Measurements from ENCODE around the gene LSAMP.

GRCh38 chr3:116153174-116153573 is 292.1 kb downstream of the LSAMP start:
- TF ChIP-seq JUN (CRISPR knock-in tag; IDR thresholded peaks at IDR 0.05) (no peak), BRCA1 (CRISPR knock-in tag; IDR thresholded peaks at IDR 0.05) (no peak), SIN3A (IDR thresholded peaks at IDR 0.05; ENCODE audit: borderline replicate concordance, low read depth, low read length) (no peak), ZNF768 (CRISPR knock-in tag; IDR thresholded peaks at IDR 0.05) (no peak), POLR2A (IDR thresholded peaks at IDR 0.05; ENCODE audit: insufficient read depth in 1 of 2, low read depth in 2 of 2, low read length in 2 of 2) (no peak), HOXA3 (CRISPR knock-in tag; IDR thresholded peaks at IDR 0.05) (no peak), ZNF616 (CRISPR knock-in tag; IDR thresholded peaks at IDR 0.05; ENCODE audit: low read depth) (no peak), NFKB2 (CRISPR knock-in tag; IDR thresholded peaks at IDR 0.05; ENCODE audit: borderline replicate concordance) (no peak), CTCF (CRISPR knock-in tag; IDR thresholded peaks at IDR 0.05) (no peak), SRSF9 (IDR thresholded peaks at IDR 0.05; ENCODE audit: borderline replicate concordance, insufficient read depth, low read depth, low read length, poor library complexity, severe bottlenecking) (no peak)

All from HepG2 (cell line).